Sigmoid colon (tissue), 4 donors: ENCODE results near the gene ALKBH3.

ENCODE experiments used
- EP300 ChIP-seq, 4 donors: sonication (generic); formaldehyde crosslinking; IDR thresholded peaks; one replicate each; pipeline ENCODE4 v1.6.1; 2017; ENCODE audit warnings: antibody characterized with exemption in 4 of 4
- POLR2A ChIP-seq, 2 donors: fragments of 450-650 bp; IDR thresholded peaks; one replicate each; pipeline ENCODE4 v1.6.1; 2016; ENCODE audit warnings: antibody characterized with exemption in 2 of 2, mild to moderate bottlenecking in 2 of 2, moderate library complexity in 2 of 2
- POLR2AphosphoS5 ChIP-seq, 4 donors: sonication (generic); formaldehyde crosslinking; IDR thresholded peaks; one replicate each; pipeline ENCODE4 v1.6.1; 2017; ENCODE audit warnings: antibody characterized with exemption in 4 of 4
- TF ChIP-seq, protein P1 (sequence below), 4 experiments: fragments of 450-650 bp in 3 of 4; fragments of 200-600 bp in 1 of 4; IDR thresholded peaks; one replicate each; pipeline ENCODE4 v1.5.1; 2016 to 2019; ENCODE audit warnings: antibody characterized with exemption in 4 of 4, mild to moderate bottlenecking in 3 of 4, moderate library complexity in 2 of 4

DNA sequence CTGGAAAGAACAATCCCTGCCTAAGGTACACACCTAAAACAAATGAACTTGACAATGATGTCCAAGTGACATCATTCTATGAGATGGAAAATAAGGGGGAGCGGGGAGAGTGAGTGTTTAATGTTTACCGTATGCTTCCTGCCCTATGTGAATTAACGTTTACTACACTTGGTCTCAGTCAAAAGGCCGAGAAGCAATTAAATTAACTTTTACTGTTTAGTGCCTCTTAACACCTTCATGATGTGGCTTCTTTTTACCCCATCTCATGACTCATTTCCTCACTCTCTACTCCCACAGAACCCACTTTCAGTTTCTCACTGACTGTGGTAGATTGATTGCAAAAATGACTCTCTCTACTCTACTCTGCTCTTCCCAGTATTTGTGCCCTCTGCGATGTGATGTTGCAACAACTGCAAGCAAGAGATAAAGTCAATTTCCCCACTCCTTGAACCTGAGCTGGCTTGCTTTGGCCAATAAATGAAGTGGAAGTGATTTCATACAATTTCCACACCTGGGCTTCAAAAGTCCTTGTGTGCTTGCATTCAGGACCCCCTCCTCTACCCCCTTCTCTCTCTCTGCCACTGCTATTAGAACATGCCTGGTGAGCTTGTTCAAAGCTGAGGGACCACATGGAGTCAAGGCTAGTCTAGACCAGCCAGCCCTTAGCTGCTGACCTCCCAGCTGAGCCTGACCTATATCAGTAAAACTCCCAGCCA, 11.6 kb upstream of the ALKBH3 start:
- TF ChIP-seq, protein P1, sequence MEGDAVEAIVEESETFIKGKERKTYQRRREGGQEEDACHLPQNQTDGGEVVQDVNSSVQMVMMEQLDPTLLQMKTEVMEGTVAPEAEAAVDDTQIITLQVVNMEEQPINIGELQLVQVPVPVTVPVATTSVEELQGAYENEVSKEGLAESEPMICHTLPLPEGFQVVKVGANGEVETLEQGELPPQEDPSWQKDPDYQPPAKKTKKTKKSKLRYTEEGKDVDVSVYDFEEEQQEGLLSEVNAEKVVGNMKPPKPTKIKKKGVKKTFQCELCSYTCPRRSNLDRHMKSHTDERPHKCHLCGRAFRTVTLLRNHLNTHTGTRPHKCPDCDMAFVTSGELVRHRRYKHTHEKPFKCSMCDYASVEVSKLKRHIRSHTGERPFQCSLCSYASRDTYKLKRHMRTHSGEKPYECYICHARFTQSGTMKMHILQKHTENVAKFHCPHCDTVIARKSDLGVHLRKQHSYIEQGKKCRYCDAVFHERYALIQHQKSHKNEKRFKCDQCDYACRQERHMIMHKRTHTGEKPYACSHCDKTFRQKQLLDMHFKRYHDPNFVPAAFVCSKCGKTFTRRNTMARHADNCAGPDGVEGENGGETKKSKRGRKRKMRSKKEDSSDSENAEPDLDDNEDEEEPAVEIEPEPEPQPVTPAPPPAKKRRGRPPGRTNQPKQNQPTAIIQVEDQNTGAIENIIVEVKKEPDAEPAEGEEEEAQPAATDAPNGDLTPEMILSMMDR (IDR thresholded peaks at IDR 0.05) = no peak
- TF ChIP-seq POLR2AphosphoS5 (IDR thresholded peaks at IDR 0.05) (no peak), POLR2A (IDR thresholded peaks at IDR 0.05) (no peak), EP300 (IDR thresholded peaks at IDR 0.05) (no peak)
